OCI-LY1 (cell line): ENCODE results near the gene STEAP1B.
"Not testable (repeated sequence)": the region's sequence is repeated elsewhere in the genome, so short reads cannot be mapped to it uniquely, and the experiment has no call there.

Source experiments
- H2AFZ ChIP-seq: fragments of 200-600 bp; sonication (generic), shearing (Covaris generic); 2 replicates; pipeline ENCODE4 v1.6.0; 2014; ENCODE audit warnings: antibody characterized with exemption, mild to moderate bottlenecking, low read length
- H3F3A ChIP-seq: fragments of 200-600 bp; sonication (generic), shearing (Covaris generic); 2 replicates; pipeline ENCODE4 v1.6.0; 2014; ENCODE audit warnings: mild to moderate bottlenecking, antibody characterized with exemption, low read length, moderate library complexity; ENCODE audit not compliant: insufficient read depth
- H3K27ac ChIP-seq: fragments of 200-600 bp; sonication (generic); 2 replicates; pipeline ENCODE4 v1.5.1; 2014; ENCODE audit warnings: low read length, mixed run types, mild to moderate bottlenecking, low read depth; ENCODE audit not compliant: poor library complexity, severe bottlenecking
- H3K27me3 ChIP-seq: fragments of 200-600 bp; sonication (generic); 2 replicates; pipeline ENCODE4 v1.6.0; 2014; ENCODE audit warnings: antibody characterized with exemption, mild to moderate bottlenecking, low read length, moderate library complexity; ENCODE audit not compliant: insufficient read depth
- H3K36me3 ChIP-seq: fragments of 200-600 bp; sonication (generic); 2 replicates; pipeline ENCODE4 v1.6.1; 2014; ENCODE audit warnings: mild to moderate bottlenecking, antibody characterized with exemption, low read length, moderate library complexity, mixed read lengths; ENCODE audit not compliant: insufficient read depth
- H3K4me1 ChIP-seq: fragments of 200-600 bp; sonication (generic); 2 replicates; pipeline ENCODE4 v1.5.1; 2014; ENCODE audit warnings: mild to moderate bottlenecking, low read length, moderate library complexity; ENCODE audit not compliant: insufficient read depth, severe bottlenecking
- H3K4me2 ChIP-seq: fragments of 200-600 bp; sonication (generic), shearing (Covaris generic); 2 replicates; pipeline ENCODE4 v1.6.1; 2014; ENCODE audit warnings: low read length
- H3K4me3 ChIP-seq: fragments of 200-600 bp; sonication (generic); 2 replicates; pipeline ENCODE4 v1.5.1; 2014; ENCODE audit warnings: low read length, low read depth, mild to moderate bottlenecking, mixed read lengths; ENCODE audit not compliant: poor library complexity, severe bottlenecking
- H3K79me2 ChIP-seq: fragments of 200-600 bp; shearing (Covaris generic); 2 replicates; pipeline ENCODE4 v1.6.1; 2016; ENCODE audit warnings: mixed run types, low read length, mixed read lengths; ENCODE audit not compliant: insufficient read depth
- H3K9ac ChIP-seq: fragments of 200-600 bp; sonication (generic), shearing (Covaris generic); 2 replicates; pipeline ENCODE4 v1.6.1; 2014; ENCODE audit warnings: mild to moderate bottlenecking, low read length, mixed read lengths
- H3K9me2 ChIP-seq: fragments of 200-600 bp; sonication (generic), shearing (Covaris generic); 2 replicates; pipeline ENCODE4 v1.6.1; 2014; ENCODE audit warnings: low read depth, mild to moderate bottlenecking, low read length, mixed read lengths
- H3K9me3 ChIP-seq: fragments of 200-600 bp; shearing (Covaris generic); 2 replicates; pipeline ENCODE4 v1.6.1; 2014; ENCODE audit warnings: low read length, mixed read lengths
- H4K20me1 ChIP-seq: fragments of 200-600 bp; sonication (generic), shearing (Covaris generic); 2 replicates; pipeline ENCODE4 v1.6.0; 2016; ENCODE audit warnings: mild to moderate bottlenecking, low read length; ENCODE audit not compliant: insufficient read depth
- EZH2 ChIP-seq: fragments of 200-600 bp; sonication (generic), shearing (Covaris generic); IDR thresholded peaks from 2 replicates; pipeline ENCODE4 v1.8.0; 2017; ENCODE audit warnings: borderline replicate concordance, mixed run types, mild to moderate bottlenecking, antibody characterized with exemption, low read length, moderate library complexity, mixed read lengths
- TF ChIP-seq, protein P1 (sequence below): fragments of 200-600 bp; sonication (generic), shearing (Covaris generic); IDR thresholded peaks from 2 replicates; pipeline ENCODE4 v1.5.1; 2017; ENCODE audit warnings: mild to moderate bottlenecking, antibody characterized with exemption, low read length, moderate library complexity, mixed read lengths

STEAP1B gene

DNA sequence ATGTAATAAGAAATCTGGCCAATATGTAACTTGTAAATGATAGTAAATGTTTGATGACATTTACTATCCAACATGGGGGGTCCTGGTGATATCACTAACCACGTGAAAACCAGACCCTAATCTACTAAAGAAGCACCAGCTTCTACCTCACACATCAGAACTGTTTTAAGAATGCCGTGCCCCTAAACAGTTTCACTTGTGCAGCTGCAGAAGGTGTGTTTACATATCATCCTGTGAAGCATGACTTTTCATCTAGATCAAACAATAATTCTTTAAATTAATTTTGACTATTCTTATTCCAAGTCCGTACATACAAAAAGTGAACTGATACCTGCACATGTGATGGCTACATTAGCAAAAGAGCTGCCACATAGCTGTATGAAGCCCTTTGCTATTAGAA lies 61.0 kb downstream of the STEAP1B start:
- peak overlapping the region; percentile 39 for H3K9ac ChIP-seq
- no peaks in the 10 kb centered on the region for H3K9me2 ChIP-seq
- no peaks in the 10 kb centered on the region for H3K79me2 ChIP-seq
- TF ChIP-seq, protein P1, sequence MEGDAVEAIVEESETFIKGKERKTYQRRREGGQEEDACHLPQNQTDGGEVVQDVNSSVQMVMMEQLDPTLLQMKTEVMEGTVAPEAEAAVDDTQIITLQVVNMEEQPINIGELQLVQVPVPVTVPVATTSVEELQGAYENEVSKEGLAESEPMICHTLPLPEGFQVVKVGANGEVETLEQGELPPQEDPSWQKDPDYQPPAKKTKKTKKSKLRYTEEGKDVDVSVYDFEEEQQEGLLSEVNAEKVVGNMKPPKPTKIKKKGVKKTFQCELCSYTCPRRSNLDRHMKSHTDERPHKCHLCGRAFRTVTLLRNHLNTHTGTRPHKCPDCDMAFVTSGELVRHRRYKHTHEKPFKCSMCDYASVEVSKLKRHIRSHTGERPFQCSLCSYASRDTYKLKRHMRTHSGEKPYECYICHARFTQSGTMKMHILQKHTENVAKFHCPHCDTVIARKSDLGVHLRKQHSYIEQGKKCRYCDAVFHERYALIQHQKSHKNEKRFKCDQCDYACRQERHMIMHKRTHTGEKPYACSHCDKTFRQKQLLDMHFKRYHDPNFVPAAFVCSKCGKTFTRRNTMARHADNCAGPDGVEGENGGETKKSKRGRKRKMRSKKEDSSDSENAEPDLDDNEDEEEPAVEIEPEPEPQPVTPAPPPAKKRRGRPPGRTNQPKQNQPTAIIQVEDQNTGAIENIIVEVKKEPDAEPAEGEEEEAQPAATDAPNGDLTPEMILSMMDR: no peak
- no peak for TF ChIP-seq EZH2
- H3K4me1 ChIP-seq: peaks cover 83% of the 10 kb centered on the region
- no peak overlapping the region for H2AFZ ChIP-seq
- no peaks in the 10 kb centered on the region for H4K20me1 ChIP-seq
- H3K9me3 ChIP-seq: 0 out of 2 replicates have a peak, but pooled peaks cover 5% of the 10 kb centered on the region
- H3K27me3 ChIP-seq: no peaks in the 10 kb centered on the region
- peak overlapping the region; percentile 93 for H3K27ac ChIP-seq
- H3K36me3 ChIP-seq: no peaks in the 10 kb centered on the region
- H3K4me3 ChIP-seq: no peak overlapping the region
- H3K4me2 ChIP-seq: peak overlapping the region; percentile 8; the same call in 1 of the 2 replicates
- H3F3A ChIP-seq: peaks cover 7% of the 10 kb centered on the region; the same call in 1 of the 2 replicates

- not testable (repeated sequence) for H3K4me2 ChIP-seq, H3K9me2 ChIP-seq, H3K27me3 ChIP-seq, H3K4me3 ChIP-seq, H4K20me1 ChIP-seq, H3K79me2 ChIP-seq, H2AFZ ChIP-seq, H3K9me3 ChIP-seq, H3K36me3 ChIP-seq, H3K9ac ChIP-seq, H3F3A ChIP-seq
- H3K4me1 ChIP-seq: peaks cover 73% of the 10 kb centered on the region
- peak overlapping the region; percentile 85 for H3K27ac ChIP-seq
Observed at GRCh38 chr7:22436552-22436951, 63.4 kb downstream of the STEAP1B start.

GRCh38 chr7:22435720-22436119 lies 64.3 kb downstream of the STEAP1B start:
- peak overlapping the region; percentile 85 for H3K27ac ChIP-seq
- no peaks in the 10 kb centered on the region for H3K27me3 ChIP-seq
- H4K20me1 ChIP-seq: no peaks in the 10 kb centered on the region
- peak overlapping the region; percentile 58 for H3K4me2 ChIP-seq
- H3K4me3 ChIP-seq: peak overlapping the region; percentile 26
- no peaks in the 10 kb centered on the region for H3K9me2 ChIP-seq
- peak overlapping the region; percentile 29 for H3K9ac ChIP-seq
- H2AFZ ChIP-seq: no peak overlapping the region
- no peaks in the 10 kb centered on the region for H3F3A ChIP-seq
- H3K36me3 ChIP-seq: no peaks in the 10 kb centered on the region
- H3K4me1 ChIP-seq: peaks cover 75% of the 10 kb centered on the region
- H3K9me3 ChIP-seq: 0 out of 2 replicates have a peak, but pooled peaks cover 5% of the 10 kb centered on the region
- no peaks in the 10 kb centered on the region for H3K79me2 ChIP-seq
- TF ChIP-seq EZH2: no peak
- TF ChIP-seq, protein P1: no peak

GRCh38 chr7:22435105-22435504 lies 64.9 kb downstream of the STEAP1B start:
- H3K9ac ChIP-seq: peak overlapping the region; percentile 29
- peak overlapping the region; percentile 58 for H3K4me2 ChIP-seq

More at GRCh38 chr7:22435105-22435504, 64.9 kb downstream of the STEAP1B start:
- no peaks in the 10 kb centered on the region for H3K36me3 ChIP-seq
- H3K4me1 ChIP-seq: peaks cover 76% of the 10 kb centered on the region
- H3K27ac ChIP-seq: peak overlapping the region; percentile 85
- H3K79me2 ChIP-seq: no peaks in the 10 kb centered on the region
- peak overlapping the region; percentile 26 for H3K4me3 ChIP-seq
- no peaks in the 10 kb centered on the region for H4K20me1 ChIP-seq
- H3F3A ChIP-seq: no peaks in the 10 kb centered on the region
- no peaks in the 10 kb centered on the region for H3K27me3 ChIP-seq
- 0 out of 2 replicates have a peak, but pooled peaks cover 5% of the 10 kb centered on the region for H3K9me3 ChIP-seq
- TF ChIP-seq EZH2: no peak
- TF ChIP-seq, protein P1: no peak
- H2AFZ ChIP-seq: no peak overlapping the region
- H3K9me2 ChIP-seq: no peaks in the 10 kb centered on the region
